Stimulated activated CD8-positive, alpha-beta memory T cell treated with anti-CD3 and anti-CD28 coated beads, Interleukin-7, amount 100 ng/mL, for 24 hours (primary cell): ENCODE data around the gene RFX7.

Experiments
- DNase-seq: peaks from one replicate; pipeline ENCODE4 v3.0.0-alpha.2; 2020; ENCODE audit warnings: low read depth

RFX7 gene

DNA sequence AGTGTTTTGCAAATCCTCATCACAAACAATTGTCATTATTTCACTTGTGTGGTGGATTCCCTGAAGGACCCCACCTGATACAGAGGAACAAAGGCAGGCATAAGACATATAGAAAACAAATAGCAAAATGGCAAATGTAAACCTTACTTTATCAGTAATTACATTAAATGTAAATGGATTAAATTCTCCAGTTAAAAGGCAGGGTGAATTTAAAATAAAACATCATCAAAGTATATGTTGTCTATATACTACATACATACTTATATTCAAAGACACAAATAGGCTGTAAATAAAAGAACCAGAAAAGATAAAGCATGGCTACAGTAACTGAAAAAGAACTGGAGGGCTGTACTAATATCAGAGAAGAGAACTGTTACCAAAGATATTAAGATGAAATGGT is 117.3 kb downstream of the RFX7 start:
- no peak for DNase-seq

DNA sequence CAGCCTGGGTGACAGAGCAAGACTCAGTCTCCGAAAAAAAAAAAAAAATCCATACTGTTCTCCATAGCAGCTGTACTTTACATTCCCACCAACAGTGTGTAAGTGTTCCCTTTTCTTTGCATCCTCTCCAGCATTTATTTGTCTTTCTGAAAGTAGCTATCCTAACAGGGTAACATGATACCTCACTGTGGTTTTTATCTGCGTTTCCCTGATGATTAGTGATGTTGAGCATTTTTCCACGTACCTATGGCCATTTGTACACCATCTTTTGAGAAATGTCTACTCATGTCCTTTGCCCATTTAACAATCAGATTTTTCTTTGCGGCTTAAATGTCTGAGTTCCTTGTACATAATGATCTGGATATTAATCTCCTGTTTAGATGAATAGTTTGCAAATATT is 119.3 kb downstream of the RFX7 start:
- no peak for DNase-seq

DNA sequence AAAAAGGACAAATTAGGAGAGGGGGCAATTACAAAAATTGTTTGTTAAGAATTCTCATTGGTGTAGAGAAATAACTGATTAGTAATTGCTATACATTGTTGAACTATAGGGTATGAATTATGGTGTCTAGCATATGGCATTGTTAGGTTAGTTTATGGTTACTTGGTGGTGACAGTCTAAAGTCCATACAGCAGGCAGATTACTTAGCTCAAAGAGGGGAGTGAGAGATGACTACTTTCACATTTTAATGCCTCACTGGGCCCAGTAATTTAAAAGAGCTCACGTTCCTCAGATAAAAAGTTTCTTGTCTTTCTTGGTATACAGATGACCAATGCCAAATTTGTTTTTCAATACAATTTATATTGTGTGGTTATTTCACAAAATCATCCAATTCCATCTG is 137.8 kb downstream of the RFX7 start:
- DNase-seq = no peak

DNA sequence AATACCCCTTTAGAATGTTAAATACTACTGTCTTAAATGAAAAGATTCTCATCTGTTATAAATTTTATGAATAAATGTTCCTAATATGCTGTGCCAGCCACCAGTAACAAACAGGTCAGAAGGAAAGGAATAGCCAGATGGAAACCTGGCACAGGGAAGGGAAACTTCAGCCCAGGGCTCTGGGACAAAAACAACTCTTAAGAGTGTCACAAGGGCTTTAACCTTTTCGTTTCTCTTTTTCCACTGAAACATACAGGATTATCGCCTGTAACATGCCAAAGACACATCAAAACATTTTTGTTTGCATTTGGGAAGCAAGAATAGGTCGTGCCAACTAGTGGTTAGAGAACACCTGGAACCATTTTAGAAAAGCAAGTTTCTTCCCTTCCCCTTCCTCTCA is 141.2 kb downstream of the RFX7 start:
- DNase-seq = no peak

DNA sequence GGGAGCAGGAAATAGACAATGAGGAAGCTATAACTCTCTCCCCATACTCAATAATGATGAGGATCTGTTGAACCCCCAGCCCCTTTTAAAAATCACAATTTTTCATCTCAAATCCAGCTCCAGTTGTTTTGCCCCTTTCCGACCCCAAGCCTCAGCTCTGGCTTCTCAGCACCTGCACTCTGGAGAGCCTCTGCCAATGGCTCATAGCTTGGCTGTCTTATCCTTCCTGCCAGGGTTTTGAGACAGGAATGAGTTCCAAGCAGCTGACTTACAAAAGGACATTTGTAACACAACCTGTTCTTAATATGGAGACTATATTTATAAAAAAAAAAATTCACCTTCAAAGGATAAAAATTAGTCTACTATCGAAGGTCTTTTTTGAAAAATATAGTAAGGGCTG is 144.4 kb downstream of the RFX7 start:
- DNase-seq = no peak

DNA sequence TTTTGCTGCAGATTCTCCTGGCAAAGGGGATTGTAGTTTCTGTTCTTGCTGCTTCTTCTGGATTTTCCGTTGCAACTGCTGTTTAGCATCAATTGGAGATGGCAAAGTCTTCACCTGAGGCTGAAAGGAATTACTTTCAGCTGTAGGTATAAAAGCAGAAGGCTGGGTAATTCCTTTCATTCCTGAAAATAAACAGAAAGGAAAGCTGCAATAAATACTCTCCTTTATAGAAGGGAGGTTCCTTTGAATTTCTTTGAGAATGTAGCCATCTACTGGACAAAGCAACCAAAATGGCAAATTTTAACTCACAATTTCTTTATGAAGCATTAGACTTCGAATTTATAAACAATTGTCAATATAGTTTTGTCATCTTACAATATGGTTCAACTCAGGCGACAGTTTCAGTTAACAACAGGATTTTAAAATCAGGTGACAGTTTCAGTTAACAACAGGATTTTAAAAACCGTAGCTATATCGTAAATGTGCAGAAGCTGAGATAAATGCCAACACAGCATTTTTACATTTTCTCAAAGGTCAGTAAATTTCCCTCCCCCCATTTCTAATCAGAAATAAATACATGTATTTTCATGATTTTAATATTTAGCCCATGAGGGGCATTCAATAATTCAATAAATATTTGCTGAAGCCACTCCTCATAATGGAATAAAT is 145.3 kb downstream of the RFX7 start:
- DNase-seq = no peak

DNA sequence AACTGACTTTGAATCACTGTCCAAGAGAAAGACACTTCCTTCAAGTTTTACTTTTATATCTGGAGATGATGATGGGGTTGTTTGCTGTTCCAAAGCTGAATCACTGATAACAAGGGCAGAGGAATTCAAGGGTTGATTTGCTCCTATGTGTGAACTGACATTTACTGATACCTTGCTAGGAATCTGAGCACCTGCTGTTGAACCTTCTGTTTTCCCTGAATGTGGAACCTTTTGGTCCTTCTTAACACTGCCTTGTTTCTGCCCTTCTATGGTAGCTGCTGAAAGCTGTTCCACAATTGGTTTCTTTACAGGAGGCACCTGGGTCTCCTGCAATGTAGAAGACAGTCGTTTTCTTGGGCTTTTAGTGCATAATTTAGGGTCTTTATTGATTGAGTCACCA is 148.3 kb downstream of the RFX7 start:
- DNase-seq = no peak

DNA sequence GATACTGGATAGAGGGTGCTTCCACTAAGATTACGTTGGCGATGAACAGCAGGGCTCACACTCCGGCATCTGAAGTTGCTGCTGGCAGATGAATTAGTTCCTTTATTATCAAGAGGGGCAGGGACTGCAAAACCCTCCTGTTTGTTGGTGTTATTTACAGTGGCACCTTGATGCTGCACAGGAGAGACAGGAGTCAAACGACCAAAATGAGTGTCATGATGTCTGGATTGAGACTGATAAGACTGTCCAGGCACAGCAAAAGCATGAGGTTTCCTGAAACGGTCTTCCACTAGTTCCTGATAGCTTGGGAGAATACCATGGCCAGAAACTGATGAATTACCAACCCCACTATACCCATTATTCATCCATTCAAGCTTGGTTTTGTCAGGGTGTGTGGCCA is 149.5 kb downstream of the RFX7 start:
- no peak for DNase-seq

DNA sequence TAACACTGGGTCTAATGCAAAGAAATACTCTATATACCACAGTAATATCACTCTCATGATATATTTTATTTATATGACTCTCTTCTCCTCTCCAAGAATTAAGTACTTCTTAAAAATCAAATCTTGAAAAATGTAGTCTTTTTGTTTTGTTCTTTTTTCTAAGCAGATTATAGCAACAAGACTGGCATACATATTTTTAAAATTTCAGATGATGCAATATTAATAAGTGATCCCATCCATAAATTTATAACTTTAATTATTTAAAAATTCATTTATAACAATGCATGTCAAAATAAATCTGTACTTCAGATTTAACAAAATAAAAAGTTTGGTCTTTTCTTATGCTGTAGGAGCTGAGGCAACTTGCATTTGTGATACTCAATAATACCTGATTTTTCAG is 155.3 kb downstream of the RFX7 start:
- DNase-seq = no peak

DNA sequence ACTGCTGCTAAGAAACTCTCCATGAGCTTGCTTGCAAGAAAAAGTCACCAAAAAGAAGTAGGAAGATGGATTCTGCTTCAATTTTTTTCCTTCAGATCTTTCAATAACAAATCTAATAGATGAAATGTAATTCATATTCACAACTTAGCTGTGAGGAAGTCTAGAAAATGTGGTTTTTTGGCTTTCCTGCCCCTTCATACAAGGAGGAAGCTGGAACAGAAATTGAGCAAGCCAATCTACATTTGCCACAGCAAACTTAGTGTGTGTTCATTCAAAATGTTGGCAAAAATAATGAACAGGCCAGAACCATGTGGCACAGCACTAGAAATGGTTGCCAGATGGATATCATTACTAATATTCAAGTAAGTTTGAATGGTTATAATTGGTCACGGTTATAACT is 157.1 kb downstream of the RFX7 start:
- no peak for DNase-seq

DNA sequence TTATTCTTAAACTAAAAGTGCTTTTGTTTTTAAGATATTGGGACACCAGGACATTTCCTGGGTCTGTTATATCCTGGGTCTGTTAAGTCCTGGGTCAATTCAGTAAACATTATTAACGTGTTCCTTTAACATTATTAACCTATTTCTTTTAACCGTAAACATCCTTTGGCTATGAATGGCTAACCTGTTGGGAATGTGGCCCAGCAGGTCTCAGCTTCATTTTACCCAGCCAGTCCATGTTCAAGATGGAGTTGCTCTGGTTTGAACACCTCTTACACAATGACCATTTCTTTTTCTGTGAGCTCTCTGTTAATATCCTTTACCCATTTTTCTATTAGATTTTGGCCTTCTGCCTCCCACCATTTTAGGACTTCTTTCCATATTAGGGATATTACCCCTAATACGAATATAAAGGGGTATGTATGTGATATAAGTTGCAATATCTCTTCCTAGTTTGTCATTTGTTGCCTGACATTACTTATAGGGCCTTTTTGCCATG is 161.4 kb downstream of the RFX7 start:
- DNase-seq = no peak

DNA sequence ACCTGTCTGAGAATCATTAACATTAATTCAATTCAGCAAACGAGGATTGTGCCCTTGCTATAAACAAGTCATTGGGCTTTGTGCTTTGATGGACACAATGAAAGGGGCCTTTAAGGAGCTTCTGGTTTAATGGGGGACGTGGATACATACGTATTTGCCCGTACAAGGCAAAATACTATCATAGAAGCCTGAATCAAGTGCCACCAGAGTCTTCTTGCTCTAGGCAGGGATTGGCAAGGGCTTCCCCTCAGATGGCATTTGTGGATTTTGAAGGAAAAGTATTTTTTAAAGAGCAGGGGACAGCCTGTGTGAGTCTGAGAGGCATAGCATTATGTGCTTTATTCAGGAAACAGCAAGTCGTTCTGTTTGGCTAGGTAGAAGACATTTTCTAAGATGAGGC is 166.6 kb downstream of the RFX7 start:
- no peak for DNase-seq

DNA sequence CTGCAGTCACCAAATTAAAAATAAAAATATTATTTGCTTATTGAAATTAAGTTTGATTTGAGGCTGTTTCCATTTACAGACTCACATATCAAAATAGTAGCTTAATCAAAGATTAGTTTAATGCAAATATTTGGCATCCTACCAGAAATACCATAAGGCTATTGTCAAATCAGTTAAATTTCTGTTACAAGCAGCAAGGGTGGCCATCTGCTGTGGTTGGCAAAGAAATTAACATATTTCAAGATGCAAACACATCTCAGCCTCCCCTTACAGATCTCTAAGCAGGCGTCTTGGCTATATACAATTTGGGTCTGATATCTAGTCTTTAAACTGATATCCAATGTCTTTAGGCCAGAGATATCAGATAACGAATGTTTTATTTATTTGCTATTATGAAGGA is 167.0 kb downstream of the RFX7 start:
- DNase-seq = no peak

DNA sequence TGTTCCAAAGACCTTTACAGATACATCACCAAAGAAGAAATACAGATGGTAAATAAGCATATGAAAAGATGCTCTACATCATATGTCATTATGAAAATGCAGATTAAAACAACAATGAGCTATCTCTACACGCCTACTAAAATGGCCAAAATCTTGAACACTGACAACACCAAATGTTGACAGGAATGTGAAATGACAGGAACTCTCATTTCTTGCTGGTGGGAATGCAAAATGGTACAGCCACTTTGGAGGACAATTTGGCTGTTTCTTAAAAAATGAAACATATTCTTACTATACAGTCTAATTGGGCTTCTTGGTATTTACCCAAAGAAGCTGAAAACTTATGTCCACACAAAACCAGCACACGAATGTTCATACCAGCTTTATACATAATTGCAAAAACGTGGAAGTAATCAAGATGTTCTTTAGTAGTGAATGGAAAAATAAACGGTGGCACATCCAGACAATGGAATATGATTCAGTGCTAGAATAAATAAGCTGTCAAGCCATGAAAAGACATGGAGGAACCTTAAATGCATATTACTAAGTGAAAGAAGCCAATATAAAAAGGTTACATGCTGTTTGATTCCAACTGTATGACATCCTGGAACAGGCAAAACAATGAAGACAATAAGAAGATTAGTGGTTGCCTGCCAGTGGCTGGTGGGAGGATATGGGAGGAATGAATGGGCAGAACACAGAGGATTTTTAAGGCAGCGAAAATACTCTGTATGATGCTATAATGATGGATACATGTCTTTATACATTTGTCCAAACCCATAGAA is 169.0 kb downstream of the RFX7 start:
- DNase-seq = no peak

DNA sequence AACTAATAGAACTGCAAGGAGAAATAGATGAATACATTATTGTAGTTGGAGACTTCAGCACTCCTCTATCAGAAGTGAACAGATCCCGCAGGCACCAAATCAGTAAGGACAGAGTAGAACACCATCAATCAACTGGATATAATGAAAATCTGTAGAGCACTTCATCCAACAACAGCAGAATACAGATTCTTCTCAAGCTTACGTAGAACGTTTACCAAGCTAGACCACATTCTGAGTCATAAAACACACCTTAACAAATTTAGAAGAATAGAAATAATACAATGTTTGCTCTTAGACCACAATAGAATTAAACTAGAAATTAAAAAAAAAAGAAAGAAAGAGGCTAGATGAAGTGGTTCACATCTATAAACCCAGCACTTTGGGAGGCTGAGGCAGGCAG is 179.5 kb downstream of the RFX7 start:
- no peak for DNase-seq

DNA sequence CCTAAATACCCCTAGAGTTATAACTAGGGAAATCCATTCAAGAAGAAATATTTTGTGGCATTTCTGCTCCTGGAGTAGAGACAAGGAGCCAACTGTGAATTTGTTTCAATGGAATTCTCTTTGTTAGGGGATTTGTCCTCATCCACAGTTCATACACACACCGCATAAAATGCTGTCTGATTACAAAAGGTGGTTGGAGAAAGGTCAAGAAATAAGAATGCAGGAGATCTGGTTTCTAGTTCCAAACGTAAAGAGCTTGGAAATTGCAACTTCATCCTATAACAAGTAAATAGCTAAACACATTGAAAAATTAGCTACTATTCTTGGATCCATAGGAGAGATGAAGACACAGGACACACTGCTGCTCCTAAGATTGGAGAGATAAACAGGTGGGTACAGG is 184.0 kb downstream of the RFX7 start:
- no peak for DNase-seq

DNA sequence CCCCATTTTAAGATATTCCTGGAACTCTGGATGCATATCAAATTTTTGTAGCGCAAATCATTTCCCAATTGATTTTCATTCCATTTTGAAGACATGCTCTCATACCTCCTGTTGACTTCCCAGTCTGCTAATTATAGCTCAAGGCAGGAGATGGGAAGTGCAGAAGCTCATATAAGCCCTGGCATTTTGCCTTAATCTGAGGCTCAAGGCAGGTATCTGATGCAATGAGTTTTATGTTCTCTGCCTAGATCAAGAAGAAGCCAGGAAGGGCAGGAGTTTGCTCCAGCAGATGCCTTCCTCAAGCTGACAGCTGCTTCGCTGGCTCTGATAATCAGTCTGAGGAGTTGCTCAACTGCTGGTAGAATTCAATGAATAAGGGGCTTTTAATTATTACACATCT is 184.7 kb downstream of the RFX7 start:
- no peak for DNase-seq

DNA sequence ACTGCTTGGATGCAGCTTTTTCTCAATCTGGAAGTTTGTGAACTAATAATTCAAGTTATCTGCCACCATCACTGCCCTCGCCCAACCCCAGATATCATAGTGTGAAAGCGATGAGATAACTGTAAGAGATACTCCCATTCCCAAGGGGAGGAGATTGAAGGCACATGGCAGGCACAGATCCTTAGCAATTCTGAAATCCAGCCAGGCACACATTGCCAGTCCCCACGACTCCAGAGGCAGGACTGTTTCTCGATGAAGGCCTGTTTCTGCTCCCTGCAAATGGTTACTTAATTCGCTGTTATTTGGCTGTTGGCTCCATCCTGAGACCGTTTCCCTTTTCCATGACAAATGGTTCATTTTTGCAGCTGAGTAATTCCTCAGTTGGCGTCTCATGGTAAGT is 187.1 kb downstream of the RFX7 start:
- DNase-seq = no peak

DNA sequence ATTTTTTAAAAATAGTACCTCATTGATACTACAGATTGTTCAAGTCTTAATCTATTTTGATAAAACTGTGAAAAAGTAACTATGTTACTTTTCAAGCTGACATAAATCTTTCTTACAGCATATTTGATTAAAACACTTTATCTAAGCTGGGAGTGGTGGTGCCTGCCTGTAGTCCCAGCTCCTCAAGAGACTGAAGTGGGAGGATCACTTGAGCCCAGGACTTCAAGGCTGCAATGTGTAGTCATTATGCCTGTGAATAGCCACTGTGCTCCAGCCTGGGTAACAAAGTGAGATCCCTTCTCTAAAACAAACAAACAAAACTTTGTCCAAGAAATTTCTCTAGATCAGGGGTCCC is 190.7 kb downstream of the RFX7 start:
- no peak for DNase-seq

DNA sequence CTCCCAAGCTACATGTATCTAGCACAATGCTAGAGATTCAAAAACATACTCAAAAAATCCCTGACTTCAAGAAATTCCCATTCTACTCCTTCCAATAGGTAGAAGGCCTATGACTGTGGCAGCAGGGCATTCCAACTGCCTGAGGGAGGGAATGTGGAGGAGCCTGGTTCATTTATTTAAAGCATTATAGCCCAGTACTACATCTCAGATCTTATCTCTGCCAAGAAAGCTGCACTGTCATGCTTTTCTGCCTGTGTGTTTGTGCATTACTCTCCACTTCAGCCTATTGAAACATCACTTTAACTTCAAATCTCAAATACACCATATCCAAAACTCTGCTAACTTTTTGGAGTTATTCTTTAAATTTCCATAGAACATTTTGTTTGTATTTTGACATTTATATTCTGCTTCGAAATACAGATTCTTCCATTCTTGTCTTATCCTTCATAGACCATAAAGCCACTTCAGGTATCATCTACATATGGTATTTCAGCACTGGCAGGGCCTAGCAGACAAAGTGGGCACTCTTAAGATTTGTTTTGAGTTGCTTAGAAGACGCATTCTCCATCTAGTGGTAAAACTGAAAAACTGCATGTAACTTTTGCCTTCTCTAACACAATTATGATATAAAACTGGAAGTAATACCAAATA is 191.2 kb downstream of the RFX7 start:
- DNase-seq = no peak

DNA sequence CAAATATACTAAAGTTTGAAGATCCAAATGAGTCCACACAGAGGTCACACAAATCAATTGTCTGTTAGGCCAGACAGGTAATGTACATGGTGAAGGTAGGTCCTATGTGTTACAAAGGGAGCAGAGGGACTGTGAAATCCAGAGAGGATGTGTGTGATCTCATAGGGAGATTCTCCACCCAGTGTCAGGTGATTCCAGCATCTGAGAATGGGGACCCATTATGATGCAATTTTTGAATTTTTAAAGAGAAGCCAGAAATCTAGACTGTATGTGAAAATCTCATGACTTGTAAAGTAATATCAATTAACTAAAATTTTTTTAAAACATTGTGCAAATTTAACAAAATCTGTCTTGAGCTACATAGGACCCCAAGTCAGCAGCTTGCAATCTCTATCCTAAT is 192.0 kb downstream of the RFX7 start:
- no peak for DNase-seq

DNA sequence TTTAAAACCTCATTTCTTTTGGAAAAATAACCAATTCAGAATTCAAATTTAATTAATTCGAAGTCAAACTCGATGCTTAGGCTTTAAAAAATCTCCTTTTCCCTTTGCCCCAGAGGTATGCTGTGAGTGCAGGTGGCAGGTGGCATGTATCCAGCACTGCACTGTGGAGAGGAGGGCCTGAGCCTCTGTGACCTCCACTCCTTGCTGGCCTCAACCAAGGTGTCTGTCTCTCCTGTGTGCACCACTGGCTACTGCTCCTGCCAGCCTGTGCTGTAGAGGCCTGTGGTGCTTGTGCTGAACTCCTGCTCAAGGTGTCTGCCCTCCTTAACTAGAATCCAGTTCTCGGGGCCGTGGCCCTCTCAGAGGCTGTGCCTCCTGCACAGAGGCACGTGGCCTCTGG is 194.1 kb downstream of the RFX7 start:
- DNase-seq = no peak

DNA sequence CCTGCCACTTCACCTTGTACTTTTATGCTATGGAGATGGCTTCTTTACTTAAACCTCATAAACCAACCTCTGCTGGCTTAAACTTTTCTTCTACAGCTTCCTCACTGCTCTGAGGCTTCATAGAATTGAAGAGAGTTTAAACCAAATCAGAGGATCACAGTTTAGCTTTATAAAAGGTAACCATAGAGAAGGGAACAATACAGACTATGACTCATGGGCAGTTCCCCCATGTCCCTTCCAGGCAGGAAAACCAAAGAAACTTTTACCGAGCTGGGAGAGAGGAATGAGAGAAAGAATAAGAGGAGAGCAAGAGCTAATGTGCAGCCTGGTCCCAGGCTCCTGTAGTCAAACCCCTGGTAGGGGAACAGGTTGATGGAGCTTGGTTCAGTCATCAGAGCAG is 196.3 kb downstream of the RFX7 start:
- DNase-seq = no peak
